Activated CD8-positive, alpha-beta T cell treated with anti-CD3 and anti-CD28 coated beads, Interleukin-2, amount 10 ng/mL, durations not matched to agents 7 days and 5 days (primary cell): Measurements from ENCODE around the gene CACNA1C. TPM values are rescaled to one million over a fixed set of nuclear protein-coding genes. Genes with fewer than 3 reads are reported as not detected.

Experiments used
- ATAC-seq: fragments of 150-1000 bp; cut with Tn5 transposase; one replicate; pipeline ENCODE4 v1.10.0; 2021; ENCODE audit warnings: moderate library complexity
- CTCF ChIA-PET: fragments of 350-600 bp; sonication (Branson Sonifier 250); formaldehyde crosslinking; loops from one replicate; lab custom pipeline; 2021; ENCODE audit warnings: antibody characterized with exemption; lab: Charles Lee
- POLR2A ChIA-PET: fragments of 350-600 bp; sonication (Branson Sonifier 250); formaldehyde crosslinking; loops from one replicate; lab custom pipeline; 2021; ENCODE audit warnings: antibody characterized with exemption; lab: Charles Lee
- DNase-seq: peaks from one replicate; pipeline ENCODE4 v3.0.0-alpha.2; 2020
- H3K27ac Mint-ChIP-seq: one replicate; pipeline ENCODE4 v1.8.0; 2021; ENCODE audit warnings: mild to moderate bottlenecking, mixed read lengths
- H3K27me3 Mint-ChIP-seq: one replicate; pipeline ENCODE4 v1.8.0; 2021; ENCODE audit warnings: low read depth, mixed read lengths
- H3K36me3 Mint-ChIP-seq: one replicate; pipeline ENCODE4 v1.8.0; 2021; ENCODE audit warnings: low read depth, mixed read lengths
- H3K4me1 Mint-ChIP-seq: one replicate; pipeline ENCODE4 v1.8.0; 2021; ENCODE audit warnings: low read depth, mixed read lengths
- H3K4me3 Mint-ChIP-seq: one replicate; pipeline ENCODE4 v1.8.0; 2021; ENCODE audit warnings: mild to moderate bottlenecking, mixed read lengths
- H3K9me3 Mint-ChIP-seq: one replicate; pipeline ENCODE4 v1.8.0; 2022; ENCODE audit warnings: mixed read lengths; ENCODE audit not compliant: insufficient read depth
- total RNA-seq, 2 experiments: library from RNA; stranded (reverse); gene quantifications; one replicate each; pipeline ENCODE4 v1.2.3, GENCODE V29; 2021

The CACNA1C gene
- total RNA-seq, 2 experiments from 2014 or later = 0.08 TPM

GRCh38 chr12:2320841-2321240, 268.1 kb downstream of the CACNA1C start:
- no peaks in the 10 kb centered on the region for H3K27me3 Mint-ChIP-seq
- no peaks in the 10 kb centered on the region for H3K4me1 Mint-ChIP-seq
- no peak overlapping the region for H3K27ac Mint-ChIP-seq
- DNase-seq = no peak
- ChIA-PET CTCF (interaction anchor here (0.9 kb wide), 1 partner anchor 35 kb away, joined by 3 read pairs; no protein-coding TSS in a partner anchor), POLR2A (interaction anchor here (0.7 kb wide), 1 partner anchor 62 kb away, joined by 3 read pairs; no protein-coding TSS in a partner anchor)
- no peak overlapping the region for H3K4me3 Mint-ChIP-seq
- H3K9me3 Mint-ChIP-seq = no peaks in the 10 kb centered on the region
- ATAC-seq = no peak
- H3K36me3 Mint-ChIP-seq = no peaks in the 10 kb centered on the region

- CTCF ChIA-PET = no interaction called here
- POLR2A ChIA-PET = no interaction called here
- no peak overlapping the region for H3K27ac Mint-ChIP-seq
Observed at GRCh38 chr12:2322554-2323120, 269.9 kb downstream of the CACNA1C start.

DNA sequence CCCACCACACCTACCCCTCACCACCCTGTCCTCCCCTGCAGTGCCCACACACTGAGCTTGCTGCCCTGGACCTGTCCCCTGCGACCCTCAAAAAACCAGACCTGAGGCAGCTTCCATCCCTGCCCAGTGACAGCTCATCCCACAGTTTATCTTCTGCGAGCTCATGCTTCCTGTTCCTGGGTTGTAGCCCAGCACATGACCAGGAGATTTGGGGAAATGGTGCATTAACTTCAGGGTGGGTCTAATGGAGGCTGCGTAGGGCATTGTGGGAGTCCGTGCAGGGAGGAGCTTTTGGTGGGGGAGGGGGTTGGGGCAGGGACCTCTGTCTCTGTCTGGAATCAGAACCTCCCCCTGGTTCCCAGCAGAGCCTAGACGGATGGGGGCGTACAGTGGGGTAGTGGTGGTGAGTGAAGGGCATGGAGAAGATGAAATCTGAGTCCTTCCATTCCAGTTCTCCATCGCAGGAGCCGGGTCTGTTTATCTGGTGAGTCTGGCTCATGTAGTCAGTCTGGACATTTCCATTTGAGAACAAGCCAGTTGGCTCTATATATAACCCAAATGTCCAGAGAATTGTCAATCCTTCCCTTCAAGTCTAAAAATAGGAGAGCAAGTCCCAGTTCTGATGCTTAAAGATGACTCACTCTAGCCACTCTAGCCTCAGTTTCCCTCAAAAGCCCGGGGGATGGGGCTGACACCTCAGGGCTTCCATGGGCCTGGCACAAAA, 270.9 kb downstream of the CACNA1C start:
- ChIA-PET CTCF (no interaction called here), POLR2A (no interaction called here)
- H3K4me1 Mint-ChIP-seq = no peaks in the 10 kb centered on the region

More at GRCh38 chr12:2322554-2323120, 269.9 kb downstream of the CACNA1C start:
- no peak overlapping the region for H3K4me3 Mint-ChIP-seq
- H3K36me3 Mint-ChIP-seq = no peaks in the 10 kb centered on the region
- H3K9me3 Mint-ChIP-seq = no peaks in the 10 kb centered on the region
- H3K27me3 Mint-ChIP-seq = peaks cover 4% of the 10 kb centered on the region
- H3K4me1 Mint-ChIP-seq = no peaks in the 10 kb centered on the region
- DNase-seq = no peak
- ATAC-seq = no peak

DNA sequence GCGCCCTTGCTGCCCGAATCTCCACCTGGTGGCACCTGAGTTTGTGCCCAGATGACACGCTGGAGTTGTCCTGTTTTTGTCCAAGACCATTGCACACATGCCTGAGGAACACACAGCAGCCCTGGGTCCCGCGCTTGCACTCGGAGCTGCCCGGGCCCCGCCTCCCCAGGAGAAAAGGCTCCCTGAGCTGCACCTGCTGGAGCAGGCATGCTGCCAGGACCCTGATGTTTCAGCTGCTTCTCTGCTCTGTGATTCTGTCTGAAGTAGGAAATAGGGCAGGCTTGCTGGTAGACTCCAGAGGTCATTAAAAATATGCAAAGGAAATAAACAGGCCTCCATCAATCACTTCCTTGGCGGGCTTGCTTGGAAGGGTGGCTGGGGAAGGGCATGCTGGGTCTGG, 271.6 kb downstream of the CACNA1C start:
- Mint-ChIP-seq H3K27me3 (peaks cover 12% of the 10 kb centered on the region), H3K27ac (no peak overlapping the region), H3K9me3 (no peaks in the 10 kb centered on the region), H3K36me3 (no peaks in the 10 kb centered on the region), H3K4me1 (no peaks in the 10 kb centered on the region), H3K4me3 (no peak overlapping the region)
- ATAC-seq (no peak), DNase-seq (no peak)
- ChIA-PET CTCF (no interaction called here), POLR2A (no interaction called here)

More for the DNA sequence above, 270.9 kb downstream of the CACNA1C start:
- Mint-ChIP-seq H3K36me3 (no peaks in the 10 kb centered on the region), H3K27me3 (peaks cover 7% of the 10 kb centered on the region), H3K9me3 (no peaks in the 10 kb centered on the region), H3K4me3 (no peak overlapping the region), H3K27ac (no peak overlapping the region)
- ATAC-seq (no peak), DNase-seq (no peak)

- POLR2A ChIA-PET = no interaction called here
- no peak overlapping the region for H3K27ac Mint-ChIP-seq
- H3K9me3 Mint-ChIP-seq = no peaks in the 10 kb centered on the region
- DNase-seq (no peak), ATAC-seq (no peak)
- H3K4me3 Mint-ChIP-seq = no peak overlapping the region
- CTCF ChIA-PET = no interaction called here
- peaks cover 12% of the 10 kb centered on the region for H3K27me3 Mint-ChIP-seq
- no peaks in the 10 kb centered on the region for H3K4me1 Mint-ChIP-seq
- H3K36me3 Mint-ChIP-seq = no peaks in the 10 kb centered on the region
Observed at GRCh38 chr12:2325519-2325918, 272.7 kb downstream of the CACNA1C start.

GRCh38 chr12:2326470-2326869, 273.7 kb downstream of the CACNA1C start:
- POLR2A ChIA-PET = no interaction called here
- DNase-seq (no peak), ATAC-seq (no peak)
- no peak overlapping the region for H3K4me3 Mint-ChIP-seq
- H3K27me3 Mint-ChIP-seq = peaks cover 12% of the 10 kb centered on the region
- no peaks in the 10 kb centered on the region for H3K36me3 Mint-ChIP-seq
- H3K9me3 Mint-ChIP-seq = no peaks in the 10 kb centered on the region
- no peaks in the 10 kb centered on the region for H3K4me1 Mint-ChIP-seq
- no peak overlapping the region for H3K27ac Mint-ChIP-seq
- CTCF ChIA-PET = no interaction called here

DNA sequence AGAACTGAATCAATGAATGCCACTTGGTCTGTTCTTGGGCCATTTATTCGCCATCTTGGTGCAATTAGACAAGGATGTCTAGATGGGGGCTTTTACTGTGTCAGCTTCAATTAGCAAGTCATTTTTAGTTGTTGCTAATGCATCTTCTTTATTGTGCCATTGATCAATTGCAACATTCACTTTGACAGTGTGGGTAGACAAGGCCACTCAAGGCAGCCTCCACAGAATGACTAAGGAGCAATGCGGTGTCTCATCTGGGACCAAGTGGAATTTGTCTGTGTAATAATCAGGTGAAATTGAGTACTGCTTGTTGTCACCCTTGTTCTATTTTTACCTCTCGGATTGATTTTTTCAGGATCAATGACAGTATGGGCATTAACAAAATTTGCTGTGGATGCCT, 275.9 kb downstream of the CACNA1C start:
- ATAC-seq (no peak), DNase-seq (no peak)
- Mint-ChIP-seq H3K27me3 (peaks cover 12% of the 10 kb centered on the region), H3K36me3 (no peaks in the 10 kb centered on the region), H3K4me3 (no peak overlapping the region), H3K9me3 (no peaks in the 10 kb centered on the region), H3K4me1 (no peaks in the 10 kb centered on the region), H3K27ac (no peak overlapping the region)
- ChIA-PET POLR2A (no interaction called here), CTCF (no interaction called here)

GRCh38 chr12:2329661-2330210, 276.9 kb downstream of the CACNA1C start:
- no peaks in the 10 kb centered on the region for H3K4me1 Mint-ChIP-seq
- DNase-seq (no peak), ATAC-seq (no peak)
- H3K27me3 Mint-ChIP-seq = peaks cover 12% of the 10 kb centered on the region
- no peak overlapping the region for H3K27ac Mint-ChIP-seq
- H3K36me3 Mint-ChIP-seq = no peaks in the 10 kb centered on the region
- no peaks in the 10 kb centered on the region for H3K9me3 Mint-ChIP-seq
- no peak overlapping the region for H3K4me3 Mint-ChIP-seq
- POLR2A ChIA-PET = no interaction called here
- CTCF ChIA-PET = no interaction called here

DNA sequence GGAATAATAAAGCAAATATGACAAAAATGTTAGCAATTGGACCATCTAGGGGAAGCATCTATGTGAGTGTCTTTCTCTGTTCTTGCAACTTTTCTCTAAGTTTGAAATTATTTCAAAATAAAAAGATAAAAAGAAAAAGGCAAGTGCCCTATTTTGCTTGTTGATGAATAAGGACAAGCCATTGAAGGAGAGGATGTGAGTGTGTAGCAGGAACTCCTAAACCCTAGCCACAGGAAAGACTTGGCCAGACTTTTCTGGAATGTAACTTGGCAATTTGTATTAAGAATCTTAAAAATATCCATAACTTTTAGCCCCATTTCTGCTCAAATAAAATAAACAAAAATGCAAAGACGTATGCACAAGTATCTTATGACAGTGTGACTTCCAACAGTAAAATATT, 279.4 kb downstream of the CACNA1C start:
- Mint-ChIP-seq H3K36me3 (no peaks in the 10 kb centered on the region), H3K4me3 (no peak overlapping the region), H3K9me3 (no peaks in the 10 kb centered on the region), H3K27ac (no peak overlapping the region), H3K27me3 (peaks cover 15% of the 10 kb centered on the region), H3K4me1 (no peaks in the 10 kb centered on the region)
- no peak for ATAC-seq
- no peak for DNase-seq
- POLR2A ChIA-PET = no interaction called here
- CTCF ChIA-PET = no interaction called here

GRCh38 chr12:2332947-2333346, 280.2 kb downstream of the CACNA1C start:
- Mint-ChIP-seq H3K27me3 (peaks cover 14% of the 10 kb centered on the region), H3K27ac (no peak overlapping the region), H3K4me1 (no peaks in the 10 kb centered on the region), H3K4me3 (no peak overlapping the region), H3K9me3 (no peaks in the 10 kb centered on the region), H3K36me3 (no peaks in the 10 kb centered on the region)
- no peak for ATAC-seq
- DNase-seq = no peak
- POLR2A ChIA-PET = no interaction called here
- CTCF ChIA-PET = no interaction called here

GRCh38 chr12:2333491-2334195, 280.9 kb downstream of the CACNA1C start:
- Mint-ChIP-seq H3K36me3 (no peaks in the 10 kb centered on the region), H3K27ac (no peak overlapping the region), H3K4me1 (no peaks in the 10 kb centered on the region), H3K9me3 (no peaks in the 10 kb centered on the region), H3K27me3 (peaks cover 11% of the 10 kb centered on the region), H3K4me3 (no peak overlapping the region)
- no peak for ATAC-seq
- no peak for DNase-seq
- POLR2A ChIA-PET = no interaction called here
- CTCF ChIA-PET = no interaction called here

GRCh38 chr12:2334271-2334670, 281.5 kb downstream of the CACNA1C start:
- ChIA-PET POLR2A (no interaction called here), CTCF (no interaction called here)
- Mint-ChIP-seq H3K9me3 (no peaks in the 10 kb centered on the region), H3K27ac (no peak overlapping the region), H3K36me3 (no peaks in the 10 kb centered on the region), H3K4me3 (no peak overlapping the region), H3K4me1 (no peaks in the 10 kb centered on the region), H3K27me3 (peaks cover 5% of the 10 kb centered on the region)
- no peak for ATAC-seq
- no peak for DNase-seq
